ENCODE data around the gene IL3RA.

IL3RA gene

GRCh38 chrX:1384658-1385252 lies 48.2 kb downstream of the IL3RA start:
- no peak overlapping the region for H3K27ac Mint-ChIP-seq

GRCh38 chrX:1385253-1386223 lies 49.0 kb downstream of the IL3RA start:
- Mint-ChIP-seq H3K36me3 (ENCODE audit: low read depth) (peaks cover 100% of the 10 kb centered on the region), H3K9me3 (no peaks in the 10 kb centered on the region), H3K4me1 (ENCODE audit: low read depth) (peaks cover 71% of the 10 kb centered on the region), H3K27me3 (no peaks in the 10 kb centered on the region), H3K27ac (no peak overlapping the region), H3K4me3 (no peak overlapping the region)
- intact Hi-C loops (cut with micrococcal nuclease): no loop called here

More at GRCh38 chrX:1384658-1385252, 48.2 kb downstream of the IL3RA start:
- H3K36me3 Mint-ChIP-seq (ENCODE audit: low read depth): peaks cover 97% of the 10 kb centered on the region
- H3K9me3 Mint-ChIP-seq: no peaks in the 10 kb centered on the region
- intact Hi-C loops (cut with micrococcal nuclease): no loop called here
- no peak overlapping the region for H3K4me3 Mint-ChIP-seq
- H3K27me3 Mint-ChIP-seq: no peaks in the 10 kb centered on the region
- H3K4me1 Mint-ChIP-seq (ENCODE audit: low read depth): peaks cover 68% of the 10 kb centered on the region

GRCh38 chrX:1386338-1387127 lies 49.9 kb downstream of the IL3RA start:
- Mint-ChIP-seq H3K4me1 (ENCODE audit: low read depth) (peaks cover 73% of the 10 kb centered on the region), H3K36me3 (ENCODE audit: low read depth) (peaks cover 100% of the 10 kb centered on the region), H3K9me3 (no peaks in the 10 kb centered on the region), H3K4me3 (no peak overlapping the region), H3K27me3 (no peaks in the 10 kb centered on the region), H3K27ac (no peak overlapping the region)
- intact Hi-C loops (cut with micrococcal nuclease): no loop called here

- no peaks in the 10 kb centered on the region for H3K9me3 Mint-ChIP-seq
- H3K27me3 Mint-ChIP-seq: no peaks in the 10 kb centered on the region
- H3K36me3 Mint-ChIP-seq (ENCODE audit: low read depth): peaks cover 98% of the 10 kb centered on the region
- H3K4me3 Mint-ChIP-seq: no peak overlapping the region
- peak overlapping the region; percentile 43 for H3K27ac Mint-ChIP-seq
- intact Hi-C loops (cut with micrococcal nuclease): no loop called here
- H3K4me1 Mint-ChIP-seq (ENCODE audit: low read depth): peaks cover 70% of the 10 kb centered on the region
Observed at GRCh38 chrX:1387141-1387776, 50.7 kb downstream of the IL3RA start.

- no peak overlapping the region for H3K4me3 Mint-ChIP-seq
- H3K4me1 Mint-ChIP-seq (ENCODE audit: low read depth): peaks cover 67% of the 10 kb centered on the region
- no peak overlapping the region for H3K27ac Mint-ChIP-seq
- no peaks in the 10 kb centered on the region for H3K9me3 Mint-ChIP-seq
- no peaks in the 10 kb centered on the region for H3K27me3 Mint-ChIP-seq
- peaks cover 94% of the 10 kb centered on the region for H3K36me3 Mint-ChIP-seq (ENCODE audit: low read depth)
- intact Hi-C loops (cut with micrococcal nuclease): no loop called here
Observed at GRCh38 chrX:1388651-1389050, 52.1 kb downstream of the IL3RA start.

- H3K27ac Mint-ChIP-seq: no peak overlapping the region
- intact Hi-C loops (cut with micrococcal nuclease): no loop called here
- H3K9me3 Mint-ChIP-seq: no peaks in the 10 kb centered on the region
- H3K36me3 Mint-ChIP-seq (ENCODE audit: low read depth): peaks cover 94% of the 10 kb centered on the region
- H3K4me1 Mint-ChIP-seq (ENCODE audit: low read depth): peaks cover 67% of the 10 kb centered on the region
- no peaks in the 10 kb centered on the region for H3K27me3 Mint-ChIP-seq
- H3K4me3 Mint-ChIP-seq: peak overlapping the region; percentile 23
Observed at GRCh38 chrX:1389181-1389992, 52.8 kb downstream of the IL3RA start.

- Mint-ChIP-seq H3K27me3 (no peaks in the 10 kb centered on the region), H3K9me3 (no peaks in the 10 kb centered on the region), H3K4me1 (ENCODE audit: low read depth) (peaks cover 66% of the 10 kb centered on the region), H3K4me3 (peak overlapping the region; percentile 55), H3K36me3 (ENCODE audit: low read depth) (peaks cover 93% of the 10 kb centered on the region), H3K27ac (no peak overlapping the region)
- intact Hi-C loops (cut with micrococcal nuclease): loop anchor here (5.0 kb wide), 2 partner anchors 58 to 143 kb away; no protein-coding TSS in a partner anchor
Observed at GRCh38 chrX:1389993-1390285, 53.4 kb downstream of the IL3RA start.

GRCh38 chrX:1390621-1391369 lies 54.2 kb downstream of the IL3RA start:
- Mint-ChIP-seq H3K27me3 (no peaks in the 10 kb centered on the region), H3K36me3 (ENCODE audit: low read depth) (peaks cover 92% of the 10 kb centered on the region), H3K9me3 (no peaks in the 10 kb centered on the region), H3K27ac (peak overlapping the region; percentile 99), H3K4me3 (peak overlapping the region; percentile 97), H3K4me1 (ENCODE audit: low read depth) (peaks cover 72% of the 10 kb centered on the region)
- intact Hi-C loops (cut with micrococcal nuclease): loop anchor here (5.0 kb wide), 2 partner anchors 58 to 143 kb away; no protein-coding TSS in a partner anchor

- intact Hi-C loops (cut with micrococcal nuclease): loop anchor here (5.0 kb wide), 2 partner anchors 59 to 144 kb away; no protein-coding TSS in a partner anchor
- Mint-ChIP-seq H3K9me3 (no peaks in the 10 kb centered on the region), H3K4me1 (ENCODE audit: low read depth) (peaks cover 77% of the 10 kb centered on the region), H3K27ac (peak overlapping the region; percentile 99), H3K4me3 (peak overlapping the region; percentile 97), H3K27me3 (no peaks in the 10 kb centered on the region), H3K36me3 (ENCODE audit: low read depth) (peaks cover 92% of the 10 kb centered on the region)
Observed at GRCh38 chrX:1391370-1391706, 54.8 kb downstream of the IL3RA start.

GRCh38 chrX:1391707-1392375 lies 55.3 kb downstream of the IL3RA start, which contains the start of gene SLC25A6:
SLC25A6 (minus strand) TSS chrX:1392113; CDS start chrX:1392009, 104 bp downstream.
- no peaks in the 10 kb centered on the region for H3K27me3 Mint-ChIP-seq
- H3K27ac Mint-ChIP-seq: peak within 1 kb of the TSS; percentile 99
- H3K9me3 Mint-ChIP-seq: no peaks in the 10 kb centered on the region
- H3K36me3 Mint-ChIP-seq (ENCODE audit: low read depth): peaks cover 92% of the 10 kb centered on the region
- intact Hi-C loops (cut with micrococcal nuclease): loop anchor here (1.0 to 5.0 kb wide), 3 partner anchors 60 to 145 kb away; no protein-coding TSS in a partner anchor
- H3K4me1 Mint-ChIP-seq (ENCODE audit: low read depth): peaks cover 72% of the 10 kb centered on the region
- H3K4me3 Mint-ChIP-seq: peak within 1 kb of the TSS; percentile 97

GRCh38 chrX:1392376-1393068 lies 55.9 kb downstream of the IL3RA start:
- Mint-ChIP-seq H3K9me3 (no peaks in the 10 kb centered on the region), H3K27ac (peak overlapping the region; percentile 99), H3K4me1 (ENCODE audit: low read depth) (peaks cover 65% of the 10 kb centered on the region), H3K27me3 (no peaks in the 10 kb centered on the region), H3K36me3 (ENCODE audit: low read depth) (peaks cover 92% of the 10 kb centered on the region), H3K4me3 (peak overlapping the region; percentile 97)
- intact Hi-C loops (cut with micrococcal nuclease): loop anchor here (1.0 to 5.0 kb wide), 3 partner anchors 60 to 145 kb away; no protein-coding TSS in a partner anchor

Measured in dendritic cell treated with granulocyte-macrophage colony-stimulating factor and Interleukin-4, amounts not matched to agents 40 ng/mL and 50 ng/mL, for 4 days (primary cell).